Heart left ventricle (tissue), 16 donors: ENCODE results near the gene RWDD1. TPM values are rescaled to one million over a fixed set of nuclear protein-coding genes. Genes with fewer than 3 reads are reported as not detected.

Experiments used
- ATAC-seq, 4 donors: fragments of 200-7000 bp; cut with Tn5 transposase; one replicate each; pipeline ENCODE4 v1.9.1; 2020 to 2022; ENCODE audit warnings: moderate library complexity in 4 of 4, mild to moderate bottlenecking in 3 of 4, moderate number of reproducible peaks in 1 of 4
- DNase-seq, 5 donors: peaks; one replicate each; pipeline ENCODE4 v3.0.0-alpha.2; 2020
- H3K27ac ChIP-seq, 12 donors: fragments of 200-600 bp; sonication (generic) in 4 of 12; one replicate each; pipeline versions ENCODE4 v1.5.0 to v1.8.0; 2016 to 2022; ENCODE audit warnings: mild to moderate bottlenecking in 2 of 12
- H3K27me3 ChIP-seq, 9 donors: fragments of 200-600 bp; sonication (generic) in 2 of 9; one replicate each; pipeline versions ENCODE4 v1.5.1 to v1.8.0; 2016 to 2022; ENCODE audit warnings: mild to moderate bottlenecking in 3 of 9
- H3K36me3 ChIP-seq, 9 donors: fragments of 200-600 bp; sonication (generic) in 2 of 9; one replicate each; pipeline versions ENCODE4 v1.5.0 to v1.8.0; 2018 to 2022; ENCODE audit warnings: mild to moderate bottlenecking in 2 of 9
- H3K4me1 ChIP-seq, 12 donors: fragments of 200-600 bp; sonication (generic) in 4 of 12; one replicate each; pipeline versions ENCODE4 v1.5.0 to v1.8.0; 2016 to 2022; ENCODE audit warnings: mild to moderate bottlenecking in 3 of 12
- H3K4me3 ChIP-seq, 12 donors: fragments of 200-600 bp; sonication (generic) in 4 of 12; one replicate each; pipeline versions ENCODE4 v1.5.0 to v1.8.0; 2017 to 2022; ENCODE audit warnings: mild to moderate bottlenecking in 9 of 12, moderate library complexity in 4 of 12
- H3K9me3 ChIP-seq, 12 donors: fragments of 200-600 bp; sonication (generic) in 4 of 12; one replicate each; pipeline versions ENCODE4 v1.5.0 to v1.8.0; 2016 to 2022; ENCODE audit warnings: mild to moderate bottlenecking in 1 of 12
- CTCF ChIP-seq, 12 donors: fragments of 200-600 bp; sonication (generic) in 4 of 12; IDR thresholded peaks; one replicate each; pipeline versions ENCODE4 v1.5.0 to v1.8.0; 2018 to 2022; ENCODE audit warnings: antibody characterized with exemption in 12 of 12, mild to moderate bottlenecking in 5 of 12
- POLR2A ChIP-seq, 2 donors: fragments of 450-650 bp; IDR thresholded peaks; one replicate each; pipeline ENCODE4 v1.6.1; 2017; ENCODE audit warnings: antibody characterized with exemption in 2 of 2, mild to moderate bottlenecking in 2 of 2, moderate library complexity in 2 of 2
- WGBS, 4 donors: extraction: QIAGEN DNeasy Blood & Tissue Kit in 2 of 4; methylation state at CpG; one replicate each; pipeline versions ENCODE4 v1.1.5 to v1.1.7; 2013 to 2018; 5-methylcytosine and 5-hydroxymethylcytosine counted together
- intact Hi-C, 10 donors: fragments of 100-400 bp; cut with DNase I; formaldehyde crosslinking; loops; one replicate each; pipeline versions ENCODE4 v1.11.1 to v1.14.2; 2022
- polyA plus RNA-seq, 2 donors: library from polyadenylated mRNA; stranded (reverse); fragments of 200-250 nt; gene quantifications; one replicate each; pipeline ENCODE4 v1.2.3, GENCODE V29; 2013
- total RNA-seq, 9 donors: library from RNA; depleted of rRNA in 2 of 9; stranded (reverse); fragments of >200 nt in 2 of 9; fragmentation: NEBNext Ultra II Directional in 3 of 9; extraction: Animal tissue kit (Norgen Biotek cat#: 25700) in 3 of 9; gene quantifications; one replicate each; pipeline versions ENCODE4 v1.1.0 to v1.2.4, GENCODE V29; 2016 to 2023
- donor health status: ischemic (EF 13 %, LVEDD 7.1; RV severe dilation, severe dysfunction).
- donor health status: healthy with polysubstance abuse.
- donor health status: DM: no; HTN: yes; CAD: no.
- donor health status: DM: no; HTN: no; CAD: no.
- donor health status: ischemic (EF 25% LVEDD 6.9; RV normal size, moderate dysfunction).
- donor health status: ischemic (EF 25% LVEDD 5.7; RV mildly dilated, moderate dysfunction).
- donor health status: healthy.
- donor health status: DM: yes; HTN: yes; CAD: no.
- donor health status: ischemic (EF 35%, LVEDD 5.7; RV mildly dilated, moderate dysfunction).
- donor health status: nonischemic (EF 11% LVEDD 7.7; RV severe dilation, severe dysfunction).
- donor health status: DM: yes; HTN: yes; CAD: no.
- donor health status: PGD.
- donor health status: ischemic (EF 29% LVEDD 5.4; RV normal size, mild dysfunction).
- donor health status: nonischemic (EF 23%, LVEDD 6.1; RV moderate dilation, normal function).

RWDD1 gene
- total and polyA plus RNA-seq, 11 donors, result 35.9 to 124 (median 52.2) TPM

GRCh38 chr6:116571683-116572000, 338 bp downstream of the RWDD1 start:
- intact Hi-C loops, result loop anchor here in 2 of 10 donors (5.0 kb wide), 2 partner anchors 34 to 294 kb away; partner anchors contain the start of gene TSPYL1 (in 1 of the 2)

GRCh38 chr6:116572162-116572561, 858 bp downstream of the RWDD1 start:
- intact Hi-C loops, result loop anchor here in 2 of 10 donors (5.0 kb wide), 2 partner anchors 35 to 295 kb away; partner anchors contain the start of gene TSPYL1 (in 1 of the 2)
- TF ChIP-seq CTCF (IDR thresholded peaks at IDR 0.05) (no peak), POLR2A (IDR thresholded peaks at IDR 0.05) (no peak)
- Histone ChIP-seq H3K36me3 (peaks cover 0 to 32% (median 16%) of the 10 kb centered on the region in 9 donors), H3K27me3 (no peaks in the 10 kb centered on the region), H3K27ac (peak overlapping the region in 11 of 12 donors; percentile 84 to 96 (median 90)), H3K4me1 (peaks cover 3 to 48% (median 31%) of the 10 kb centered on the region in 12 donors), H3K4me3 (peak overlapping the region; percentile 65 to 97 (median 80)), H3K9me3 (no peaks in the 10 kb centered on the region)
- 2 to 5% (median 3%) methylated on average over 7 of the region's 7 CpGs for WGBS, 4 donors
- ATAC-seq, result peak in 2 of 4 donors; percentile 37 to 44
- DNase-seq, result peak in 3 of 5 donors; percentile 12 to 34 (median 29)

More at GRCh38 chr6:116571683-116572000, 338 bp downstream of the RWDD1 start:
- peak in 2 of 4 donors; percentile 8 to 29 for ATAC-seq
- no peaks in the 10 kb centered on the region for H3K27me3 ChIP-seq
- no peaks in the 10 kb centered on the region for H3K9me3 ChIP-seq
- TF ChIP-seq CTCF (IDR thresholded peaks at IDR 0.05) (no peak), POLR2A (IDR thresholded peaks at IDR 0.05) (no peak)
- 0% methylated on average over 9 to 12 of the region's 12 CpGs for WGBS, 4 donors
- H3K27ac ChIP-seq, result peak overlapping the region; percentile 73 to 96 (median 90)
- H3K4me1 ChIP-seq, result peaks cover 3 to 43% (median 30%) of the 10 kb centered on the region in 12 donors
- peak overlapping the region; percentile 65 to 97 (median 80) for H3K4me3 ChIP-seq
- H3K36me3 ChIP-seq, result peaks cover 0 to 27% (median 16%) of the 10 kb centered on the region in 9 donors
- DNase-seq, result no peak

GRCh38 chr6:116575227-116575626, 3.9 kb downstream of the RWDD1 start:
- DNase-seq (no peak), ATAC-seq (no peak)
- 94 to 98% (median 96%) methylated on average over 2 of the region's 2 CpGs for WGBS, 4 donors
- peaks cover 0 to 49% (median 19%) of the 10 kb centered on the region in 9 donors for H3K36me3 ChIP-seq
- no peak overlapping the region for H3K4me3 ChIP-seq
- intact Hi-C loops, result no loop called here
- H3K27me3 ChIP-seq, result no peaks in the 10 kb centered on the region
- TF ChIP-seq CTCF (IDR thresholded peaks at IDR 0.05), result no peak
- no peak for TF ChIP-seq POLR2A (IDR thresholded peaks at IDR 0.05)
- H3K4me1 ChIP-seq, result peaks cover 3 to 52% (median 27%) of the 10 kb centered on the region in 12 donors
- H3K27ac ChIP-seq, result no peak overlapping the region
- H3K9me3 ChIP-seq, result no peaks in the 10 kb centered on the region

GRCh38 chr6:116577486-116577885, 6.2 kb downstream of the RWDD1 start:
- 69 to 78% (median 74%) methylated on average over 5 of the region's 5 CpGs for WGBS, 4 donors
- TF ChIP-seq POLR2A (IDR thresholded peaks at IDR 0.05) (no peak), CTCF (IDR thresholded peaks at IDR 0.05) (no peak)

More at GRCh38 chr6:116577486-116577885, 6.2 kb downstream of the RWDD1 start:
- H3K4me1 ChIP-seq, result peaks cover 3 to 45% (median 19%) of the 10 kb centered on the region in 12 donors
- H3K27ac ChIP-seq, result no peak overlapping the region
- no peak overlapping the region for H3K4me3 ChIP-seq
- no peaks in the 10 kb centered on the region for H3K9me3 ChIP-seq
- DNase-seq, result no peak
- intact Hi-C loops, result no loop called here
- peaks cover 0 to 64% (median 36%) of the 10 kb centered on the region in 9 donors for H3K36me3 ChIP-seq
- no peak for ATAC-seq
- H3K27me3 ChIP-seq, result no peaks in the 10 kb centered on the region
